ENCODE results near the gene GPR18. TPM values are rescaled to one million over a fixed set of nuclear protein-coding genes. Genes with fewer than 3 reads are reported as not detected.

The GPR18 gene
- total and polyA plus RNA-seq, 2 of the 13 experiments (the other 11 are each of a cell fraction or from before 2014, with no cell fraction given), result not detected

GRCh38 chr13:99301056-99301838 is 43.1 kb upstream of the GPR18 start (continued):
- TF ChIP-seq NFATC3 (CRISPR knock-in tag; IDR thresholded peaks at IDR 0.05) (no peak), ARID5B (CRISPR knock-in tag; IDR thresholded peaks at IDR 0.05) (no peak)

GRCh38 chr13:99299920-99300341 is 41.8 kb upstream of the GPR18 start:
- DNase-seq (ENCODE audit: low spot score) (no peak), ATAC-seq (no peak), FAIRE-seq (no peak)
- Histone ChIP-seq H3K36me3 (replicated peaks in 1 of 2; ENCODE audit: control insufficient read depth in 1 of 2, insufficient read depth in 2 of 2, low read length in 2 of 2) (peaks cover 4 to 11% of the 10 kb centered on the region in 2 experiments; a peak in 4 of 5 replicates), H3K9ac (ENCODE audit: insufficient read depth, low read depth, low read length) (no peak overlapping the region), H3K27me3 (ENCODE audit: control insufficient read depth in 1 of 2, insufficient read depth in 2 of 2, low read length in 2 of 2) (no peaks in the 10 kb centered on the region), H3K27ac (ENCODE audit: extremely low read length, insufficient read depth, low read length) (no peak overlapping the region), H3K79me2 (ENCODE audit: insufficient read depth, low read length) (no peaks in the 10 kb centered on the region), H3K4me2 (ENCODE audit: low read depth, low read length) (no peak overlapping the region), H2AFZ (ENCODE audit: low read length) (no peak overlapping the region), H3K4me3 (replicated peaks in 1 of 3; ENCODE audit: insufficient read depth in 1 of 3, low read depth in 2 of 3, low read length in 3 of 3) (no peak overlapping the region), H3K4me1 (ENCODE audit: insufficient read depth, low read length) (no peaks in the 10 kb centered on the region), H4K20me1 (ENCODE audit: insufficient read depth, low read length) (no peaks in the 10 kb centered on the region), H3K9me3 (ENCODE audit: low read length) (no peaks in the 10 kb centered on the region)
- ChIA-PET POLR2A (no interaction called here), CTCF (ENCODE audit: low intra/inter-chr PET ratio, low total read pairs) (no interaction called here)
- intact Hi-C loops (cut with micrococcal nuclease; ENCODE audit: unreplicated experiment), result no loop called here
- in situ Hi-C loops (cut with HindIII; ENCODE audit: extremely low pct_ligation_motif_present, low pct_unique_long_range_greater_than_20kb), result no loop called here
- 100% methylated on average over 4 of the region's 4 CpGs for WGBS (ENCODE audit: low lambda C conversion rate)
- BruUV-seq (replicated peaks), result no TSS peak
- TF ChIP-seq ZNF781 (CRISPR knock-in tag; IDR thresholded peaks at IDR 0.05; ENCODE audit: borderline replicate concordance, not compliant biosample characterization) (no peak), TCF7 (IDR thresholded peaks at IDR 0.05; ENCODE audit: low read depth) (no peak), CCAR2 (optimal IDR thresholded peaks at IDR 0.05; ENCODE audit: low read depth, low read length) (no peak), E2F1 (CRISPR knock-in tag; IDR thresholded peaks at IDR 0.05) (no peak), ZNF780A (CRISPR knock-in tag; IDR thresholded peaks at IDR 0.05) (no peak), ZNF549 (CRISPR knock-in tag; IDR thresholded peaks at IDR 0.05) (no peak), CSRNP1 (CRISPR knock-in tag; IDR thresholded peaks at IDR 0.05) (no peak), NFIB (CRISPR knock-in tag; IDR thresholded peaks at IDR 0.05; ENCODE audit: borderline replicate concordance) (no peak), RFX5 (IDR thresholded peaks at IDR 0.05; ENCODE audit: low read depth, low read length) (no peak), THRA (CRISPR knock-in tag; IDR thresholded peaks at IDR 0.05; ENCODE audit: borderline replicate concordance) (no peak), ZNF10 (CRISPR knock-in tag; IDR thresholded peaks at IDR 0.05; ENCODE audit: borderline replicate concordance, low read depth) (no peak), RFXAP (CRISPR knock-in tag; IDR thresholded peaks at IDR 0.05; ENCODE audit: borderline replicate concordance) (no peak)
